GM12872 (cell line): ENCODE data around the gene WDR89.

ENCODE experiments used
- CTCF ChIP-seq: IDR thresholded peaks from 3 replicates; pipeline ENCODE4 v1.5.1; 2011; ENCODE audit warnings: low read depth, mild to moderate bottlenecking, low read length, moderate library complexity; ENCODE audit not compliant: insufficient read depth

The WDR89 gene

DNA sequence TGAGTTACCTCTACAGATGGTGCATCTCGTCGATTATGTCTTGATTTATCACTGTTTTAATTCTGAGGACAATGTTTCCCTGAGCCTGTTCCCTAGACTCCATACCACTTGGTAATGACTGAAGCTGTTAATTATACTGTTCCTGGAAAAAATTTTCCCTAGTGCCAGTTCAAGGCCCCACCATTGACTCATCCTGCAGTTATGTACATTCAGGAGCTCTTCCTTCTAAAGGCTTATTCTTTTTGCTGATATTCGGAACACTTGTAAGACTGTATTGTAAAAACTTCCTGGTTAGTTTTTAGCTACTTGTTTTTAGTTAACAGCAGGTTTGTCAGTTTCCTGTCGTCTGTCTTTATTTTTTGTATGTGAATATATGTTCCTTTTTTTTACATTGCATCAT lies 68.1 kb downstream of the WDR89 start:
- TF ChIP-seq CTCF = no peak

- no peak for TF ChIP-seq CTCF
Measured at GRCh38 chr14:63565448-63565847, 76.2 kb downstream of the WDR89 start.

- no peak for TF ChIP-seq CTCF
Measured at GRCh38 chr14:63564318-63564717, 77.4 kb downstream of the WDR89 start.

GRCh38 chr14:63563370-63564026 lies 78.2 kb downstream of the WDR89 start:
- TF ChIP-seq CTCF = no peak

DNA sequence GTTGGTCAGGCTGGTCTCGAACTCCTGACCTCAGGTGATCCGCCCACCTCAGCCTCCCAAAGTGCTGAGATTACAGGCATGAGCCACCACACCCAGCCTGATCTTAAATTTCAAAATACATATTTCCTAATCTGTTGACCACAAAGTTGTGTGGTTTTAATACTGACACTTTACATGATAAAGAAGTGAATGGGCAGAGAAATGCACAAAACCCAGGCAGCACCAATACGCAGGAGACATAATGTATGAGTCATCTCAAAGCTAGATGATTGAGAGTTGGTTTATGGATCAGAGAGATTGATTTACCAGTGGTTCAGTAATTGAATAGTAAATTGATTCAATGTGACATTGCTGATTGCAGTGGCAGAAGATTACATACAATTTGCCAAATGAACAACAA lies 79.3 kb downstream of the WDR89 start:
- no peak for TF ChIP-seq CTCF

DNA sequence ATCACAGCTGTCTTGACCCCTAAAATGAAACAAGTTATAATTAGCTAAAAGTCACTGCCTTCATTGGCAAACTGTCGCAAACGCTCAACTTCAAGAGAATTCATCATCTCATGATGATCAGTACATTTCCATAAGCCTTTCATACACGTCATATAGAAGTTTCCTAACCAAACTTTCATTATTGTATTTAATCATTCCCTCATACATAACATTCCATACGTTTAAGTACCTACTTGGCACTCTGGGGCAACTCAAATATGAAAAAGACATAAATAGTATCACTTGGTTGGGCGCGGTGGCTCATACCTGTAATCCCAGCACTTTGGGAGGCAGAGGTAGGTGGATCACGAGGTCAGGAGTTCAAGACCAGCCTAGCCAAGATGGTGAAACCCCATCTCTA lies 86.1 kb downstream of the WDR89 start:
- no peak for TF ChIP-seq CTCF

- no peak for TF ChIP-seq CTCF
Measured at GRCh38 chr14:63551332-63551731, 90.3 kb downstream of the WDR89 start.
